Mesendoderm (in vitro differentiated cells): ENCODE measurements around the gene PAPOLA.

Experiments
- DNase-seq: peaks from one replicate; pipeline ENCODE4 v3.0.0; 2013
- H2AK5ac ChIP-seq: 2 replicates; pipeline ENCODE4 v1.6.1; 2013; ENCODE audit warnings: low read length, inconsistent platforms
- H2BK120ac ChIP-seq: 2 replicates; pipeline ENCODE4 v1.6.1; 2013; ENCODE audit warnings: low read depth, mild to moderate bottlenecking, low read length, moderate library complexity, mixed read lengths
- H2BK15ac ChIP-seq: replicated peaks from 2 replicates; pipeline ENCODE4 v1.6.1; 2013; ENCODE audit warnings: low read depth, mild to moderate bottlenecking, moderate library complexity
- H2BK5ac ChIP-seq: 2 replicates; pipeline ENCODE4 v1.6.1; 2013; ENCODE audit warnings: low read length, inconsistent platforms
- H3K18ac ChIP-seq: 2 replicates; pipeline ENCODE4 v1.6.1; 2013; ENCODE audit warnings: mild to moderate bottlenecking, low read length, mixed read lengths
- H3K23ac ChIP-seq: one replicate; pipeline ENCODE4 v1.6.1; 2013; ENCODE audit warnings: low read length
- H3K27ac ChIP-seq: 2 replicates; pipeline ENCODE4 v1.5.1; 2013; ENCODE audit warnings: low read depth, mild to moderate bottlenecking, inconsistent platforms, low read length, moderate library complexity
- H3K27me3 ChIP-seq: 2 replicates; pipeline ENCODE4 v1.6.1; 2013; ENCODE audit warnings: low read length, control low read depth, mild to moderate bottlenecking, inconsistent platforms; ENCODE audit not compliant: insufficient read depth, poor library complexity
- H3K36me3 ChIP-seq: 2 replicates; pipeline ENCODE4 v1.6.1; 2013; ENCODE audit warnings: low read length, inconsistent platforms; ENCODE audit not compliant: control insufficient read depth, insufficient read depth
- H3K4ac ChIP-seq: one replicate; pipeline ENCODE4 v1.6.1; 2013; ENCODE audit warnings: low read depth, mild to moderate bottlenecking, low read length, moderate library complexity
- H3K4me1 ChIP-seq: 2 replicates; pipeline ENCODE4 v1.6.1; 2013; ENCODE audit warnings: low read depth, low read length, inconsistent platforms; ENCODE audit not compliant: control insufficient read depth
- H3K4me2 ChIP-seq: 2 replicates; pipeline ENCODE4 v1.6.1; 2013; ENCODE audit warnings: low read length
- H3K4me3 ChIP-seq: 2 replicates; pipeline ENCODE4 v1.5.1; 2013; ENCODE audit warnings: mild to moderate bottlenecking, low read length
- H3K56ac ChIP-seq: one replicate; pipeline ENCODE4 v1.6.1; 2013; ENCODE audit warnings: low read length
- H3K79me1 ChIP-seq: 2 replicates; pipeline ENCODE4 v1.6.1; 2013; ENCODE audit warnings: low read length, inconsistent platforms
- H3K79me2 ChIP-seq: 2 replicates; pipeline ENCODE4 v1.6.1; 2013; ENCODE audit warnings: mild to moderate bottlenecking, low read length; ENCODE audit not compliant: control insufficient read depth, insufficient read depth
- H3K9ac ChIP-seq: 2 replicates; pipeline ENCODE4 v1.6.1; 2013; ENCODE audit warnings: low read length, inconsistent platforms
- H4K5ac ChIP-seq: one replicate; pipeline ENCODE4 v1.6.1; 2013; ENCODE audit warnings: low read length
- H4K8ac ChIP-seq: one replicate; pipeline ENCODE4 v1.6.1; 2013; ENCODE audit warnings: low read depth, mild to moderate bottlenecking, control low read depth, low read length, moderate library complexity
- WGBS: extraction: QIAGEN DNeasy Blood & Tissue Kit; methylation state at CpG from one replicate; pipeline ENCODE4 v1.1.7; 2013; ENCODE audit warnings: low lambda C conversion rate, missing lambda C conversion rate; ENCODE audit not compliant: insufficient coverage; ENCODE audit errors: extremely low coverage; 5-methylcytosine and 5-hydroxymethylcytosine counted together

The PAPOLA gene

DNA sequence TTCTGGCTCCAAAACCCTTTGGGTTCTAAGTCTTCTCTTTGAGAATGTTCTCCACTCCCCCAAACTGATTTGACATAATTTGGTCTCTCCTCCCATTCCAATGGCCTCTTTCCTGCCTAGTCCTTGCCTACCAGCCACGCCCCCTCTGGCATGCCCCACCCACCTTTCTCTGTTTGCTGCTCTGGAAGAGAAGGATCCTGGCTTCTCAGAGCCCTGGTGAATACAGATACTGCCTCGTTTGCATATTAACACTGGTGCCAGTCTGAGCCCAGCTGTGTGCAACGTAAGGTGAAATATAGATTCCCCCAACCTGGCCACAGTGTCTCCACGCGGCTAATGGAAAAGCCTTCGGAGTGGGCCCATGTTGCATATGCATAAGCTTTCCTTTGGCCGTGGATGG is 79.7 kb downstream of the PAPOLA start:
- no peak overlapping the region for H2BK120ac ChIP-seq
- no peak overlapping the region for H3K9ac ChIP-seq
- H3K27ac ChIP-seq: no peak overlapping the region
- no peak overlapping the region for H3K23ac ChIP-seq
- no peak overlapping the region for H2BK5ac ChIP-seq
- H3K18ac ChIP-seq: no peak overlapping the region
- no peak overlapping the region for H3K4me3 ChIP-seq
- H3K79me2 ChIP-seq: no peaks in the 10 kb centered on the region
- no peaks in the 10 kb centered on the region for H3K79me1 ChIP-seq
- H3K36me3 ChIP-seq: no peaks in the 10 kb centered on the region
- H2AK5ac ChIP-seq: no peak overlapping the region
- no peak overlapping the region for H2BK15ac ChIP-seq
- no peak overlapping the region for H4K8ac ChIP-seq
- H3K4me2 ChIP-seq: no peak overlapping the region
- WGBS: no CpG with 5 or more reads among the region's 7 CpGs
- peak; percentile 30 for DNase-seq
- H4K5ac ChIP-seq: no peak overlapping the region
- H3K27me3 ChIP-seq: no peaks in the 10 kb centered on the region
- H3K4me1 ChIP-seq: no peaks in the 10 kb centered on the region
- no peak overlapping the region for H3K4ac ChIP-seq
- no peak overlapping the region for H3K56ac ChIP-seq

DNA sequence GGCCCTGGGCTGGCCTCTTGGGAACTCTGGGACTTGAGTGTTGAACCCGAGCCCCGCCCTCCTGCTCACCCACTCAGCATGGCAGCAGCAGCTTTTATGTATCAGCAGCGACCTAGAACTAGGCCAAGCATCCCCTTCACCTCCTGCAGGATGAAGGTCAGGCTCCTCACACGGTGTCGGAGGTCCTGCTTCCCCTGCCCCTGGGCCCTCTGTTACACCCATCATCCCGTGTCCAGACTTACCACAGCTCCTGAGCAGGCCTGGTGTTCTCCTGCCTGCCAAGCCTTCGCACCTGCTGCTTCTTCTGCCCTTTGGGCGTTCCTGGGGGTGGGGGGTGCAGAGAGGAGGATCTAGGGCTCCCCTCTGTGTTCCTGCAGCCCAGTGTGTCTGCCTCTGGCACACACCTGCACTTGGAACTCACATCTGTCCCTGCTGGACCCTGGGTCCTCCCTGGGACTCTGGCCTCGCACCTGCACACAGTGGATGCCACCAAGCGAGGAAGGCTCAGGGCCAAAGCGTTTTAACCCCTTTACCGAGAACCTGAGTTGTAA is 80.3 kb downstream of the PAPOLA start:
- Histone ChIP-seq H3K4me3 (no peak overlapping the region), H3K4me2 (no peak overlapping the region), H3K4me1 (no peaks in the 10 kb centered on the region), H3K23ac (no peak overlapping the region), H3K79me1 (no peaks in the 10 kb centered on the region), H3K27me3 (no peaks in the 10 kb centered on the region), H2BK15ac (no peak overlapping the region), H3K9ac (no peak overlapping the region), H4K5ac (no peak overlapping the region), H2AK5ac (no peak overlapping the region), H3K36me3 (no peaks in the 10 kb centered on the region), H3K18ac (no peak overlapping the region), H3K79me2 (no peaks in the 10 kb centered on the region), H4K8ac (no peak overlapping the region), H2BK120ac (no peak overlapping the region), H3K4ac (no peak overlapping the region), H2BK5ac (no peak overlapping the region), H3K56ac (no peak overlapping the region), H3K27ac (no peak overlapping the region)
- DNase-seq: no peak
- no CpG with 5 or more reads among the region's 12 CpGs for WGBS

DNA sequence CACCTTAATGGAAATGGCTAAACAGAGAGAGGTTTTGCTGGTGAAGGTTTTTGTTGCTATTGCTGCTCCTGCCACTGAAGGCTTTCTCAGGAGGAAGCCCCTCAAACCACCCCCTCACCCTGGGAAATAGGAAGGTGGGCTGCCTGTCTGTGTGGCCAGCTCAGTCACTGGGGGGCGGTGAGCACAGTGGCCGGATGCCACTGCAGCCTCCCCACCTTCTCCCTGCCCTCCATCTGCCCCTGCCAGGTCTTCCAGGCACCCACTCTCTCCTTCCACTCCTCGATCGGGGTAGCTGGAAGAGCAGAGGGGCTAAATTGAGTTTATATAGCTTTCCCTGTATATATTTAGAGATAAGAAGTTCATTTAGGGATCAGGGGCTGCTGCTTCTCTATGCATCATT is 80.8 kb downstream of the PAPOLA start:
- Histone ChIP-seq H2BK5ac (no peak overlapping the region), H3K23ac (no peak overlapping the region), H3K4me1 (no peaks in the 10 kb centered on the region), H3K36me3 (no peaks in the 10 kb centered on the region), H2AK5ac (no peak overlapping the region), H3K27me3 (no peaks in the 10 kb centered on the region), H4K8ac (no peak overlapping the region), H4K5ac (no peak overlapping the region), H3K79me2 (no peaks in the 10 kb centered on the region), H2BK120ac (no peak overlapping the region), H3K56ac (no peak overlapping the region), H3K9ac (no peak overlapping the region), H3K4ac (no peak overlapping the region), H3K79me1 (no peaks in the 10 kb centered on the region), H3K18ac (no peak overlapping the region), H3K27ac (no peak overlapping the region), H3K4me3 (no peak overlapping the region), H2BK15ac (no peak overlapping the region), H3K4me2 (no peak overlapping the region)
- DNase-seq: no peak
- no CpG with 5 or more reads among the region's 4 CpGs for WGBS

DNA sequence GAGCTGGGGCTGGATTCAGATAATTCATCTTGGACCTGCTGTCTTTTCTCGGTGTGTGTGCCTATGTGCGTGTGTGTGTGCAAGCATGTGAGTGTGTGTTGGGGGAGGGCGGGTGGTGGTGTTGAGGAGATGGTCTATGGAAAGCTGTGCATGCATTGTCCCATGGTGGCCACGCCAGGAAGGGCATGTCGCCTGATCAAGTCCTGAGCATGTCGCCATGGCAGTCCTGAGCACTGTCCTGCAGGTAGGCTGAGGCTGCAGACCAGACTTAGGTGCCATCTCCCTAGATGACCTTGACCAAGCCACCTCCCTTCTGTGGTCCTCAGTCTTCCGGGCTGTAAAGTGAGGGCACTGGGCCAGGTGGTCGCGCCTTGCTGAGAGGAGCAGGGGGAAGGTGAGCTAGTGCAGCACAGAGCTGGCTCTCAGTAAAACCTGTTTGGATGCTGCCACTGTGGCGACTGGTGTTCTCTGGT is 81.4 kb downstream of the PAPOLA start:
- WGBS: no CpG with 5 or more reads among the region's 10 CpGs
- no peak for DNase-seq

DNA sequence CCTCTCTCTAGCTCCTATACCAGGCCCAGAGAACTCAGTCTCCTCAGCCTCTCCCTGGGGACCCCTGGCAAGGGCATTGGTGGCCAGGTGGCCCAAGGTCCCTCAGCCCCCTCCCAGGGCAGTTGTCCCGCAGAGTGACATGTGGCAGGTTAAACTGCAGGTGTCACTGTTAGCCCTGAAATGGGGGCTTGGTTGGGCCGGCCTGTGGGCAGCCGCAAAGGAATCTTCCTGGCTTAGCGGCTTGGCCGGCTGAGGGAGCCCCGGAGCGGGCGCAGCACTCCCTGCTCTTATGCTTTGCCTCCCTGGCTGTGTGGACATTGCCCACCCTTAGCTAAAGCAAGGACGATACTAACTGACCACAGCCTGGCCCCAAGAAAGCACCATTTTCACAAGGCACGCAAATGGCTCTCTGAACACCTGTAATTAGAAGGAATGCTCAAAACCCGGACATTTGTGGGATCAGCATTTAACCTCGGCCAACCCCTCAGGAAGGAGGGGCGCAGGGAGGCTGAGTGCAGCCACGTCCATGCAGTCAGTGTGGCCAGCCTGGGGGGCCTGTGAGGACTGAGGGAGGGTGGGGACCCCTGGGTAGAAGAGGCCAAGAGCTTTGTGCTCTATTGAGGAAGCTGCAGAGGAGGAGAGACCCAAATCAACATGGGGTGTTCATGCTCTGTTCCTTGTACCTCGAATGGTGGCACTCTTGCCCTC is 82.2 kb downstream of the PAPOLA start:
- no peak overlapping the region for H3K27ac ChIP-seq
- no peak overlapping the region for H3K23ac ChIP-seq
- no peak overlapping the region for H2BK5ac ChIP-seq
- H2BK15ac ChIP-seq: no peak overlapping the region
- H3K56ac ChIP-seq: no peak overlapping the region
- no peak overlapping the region for H3K4ac ChIP-seq
- no peak overlapping the region for H3K4me3 ChIP-seq
- H2BK120ac ChIP-seq: no peak overlapping the region
- no peak overlapping the region for H3K18ac ChIP-seq
- no peaks in the 10 kb centered on the region for H3K79me1 ChIP-seq
- H3K9ac ChIP-seq: no peak overlapping the region
- H2AK5ac ChIP-seq: no peak overlapping the region
- no peaks in the 10 kb centered on the region for H3K27me3 ChIP-seq
- H3K79me2 ChIP-seq: no peaks in the 10 kb centered on the region
- H4K8ac ChIP-seq: no peak overlapping the region
- H4K5ac ChIP-seq: no peak overlapping the region
- no peaks in the 10 kb centered on the region for H3K4me1 ChIP-seq
- no CpG with 5 or more reads among the region's 15 CpGs for WGBS
- DNase-seq: peak; percentile 83
- no peaks in the 10 kb centered on the region for H3K36me3 ChIP-seq
- peak overlapping the region; percentile 2 for H3K4me2 ChIP-seq

More for the DNA sequence above, 81.4 kb downstream of the PAPOLA start:
- no peak overlapping the region for H2BK120ac ChIP-seq
- no peak overlapping the region for H4K5ac ChIP-seq
- H3K79me2 ChIP-seq: no peaks in the 10 kb centered on the region
- no peak overlapping the region for H3K56ac ChIP-seq
- H3K4ac ChIP-seq: no peak overlapping the region
- H3K36me3 ChIP-seq: no peaks in the 10 kb centered on the region
- H3K79me1 ChIP-seq: no peaks in the 10 kb centered on the region
- H3K27me3 ChIP-seq: no peaks in the 10 kb centered on the region
- H4K8ac ChIP-seq: no peak overlapping the region
- H3K4me3 ChIP-seq: no peak overlapping the region
- no peak overlapping the region for H2BK15ac ChIP-seq
- H3K4me2 ChIP-seq: no peak overlapping the region
- H2AK5ac ChIP-seq: no peak overlapping the region
- no peaks in the 10 kb centered on the region for H3K4me1 ChIP-seq
- H3K18ac ChIP-seq: no peak overlapping the region
- no peak overlapping the region for H2BK5ac ChIP-seq
- H3K23ac ChIP-seq: no peak overlapping the region
- no peak overlapping the region for H3K9ac ChIP-seq
- H3K27ac ChIP-seq: no peak overlapping the region
